H7 (cell line): ENCODE measurements around the gene FAM131A. TPM values are rescaled to one million over a fixed set of nuclear protein-coding genes. Genes with fewer than 3 reads are reported as not detected.

Experiments used
- DNase-seq: peaks from one replicate; pipeline ENCODE4 v3.0.0; 2012
- H3K27me3 ChIP-seq: 2 replicates; pipeline ENCODE4 v1.6.0; 2011; ENCODE audit warnings: mild to moderate bottlenecking, low read length; ENCODE audit not compliant: control insufficient read depth, insufficient read depth
- H3K36me3 ChIP-seq: replicated peaks from 2 replicates; pipeline ENCODE4 v1.5.1; 2011; ENCODE audit warnings: low read length; ENCODE audit not compliant: control insufficient read depth, insufficient read depth
- H3K4me3 ChIP-seq: 2 replicates; pipeline ENCODE4 v1.5.1; 2011; ENCODE audit warnings: low read depth, mild to moderate bottlenecking, control low read depth, low read length, moderate library complexity; ENCODE audit not compliant: insufficient read depth
- total RNA-seq: library from RNA; depleted of rRNA; stranded (reverse); fragments of >200 nt; shearing (Covaris generic); gene quantifications from 2 replicates; pipeline ENCODE4 v1.2.3, GENCODE V29; 2014

FAM131A gene
- total RNA-seq, 1 experiment from 2014 or later = 36.9 TPM

GRCh38 chr3:184341925-184342324 is 4.5 kb downstream of the FAM131A start:
- DNase-seq = no peak
- no peak overlapping the region for H3K4me3 ChIP-seq
- peaks cover 11% of the 10 kb centered on the region for H3K36me3 ChIP-seq
- H3K27me3 ChIP-seq = no peaks in the 10 kb centered on the region

GRCh38 chr3:184343200-184343876 is 5.9 kb downstream of the FAM131A start:
- H3K27me3 ChIP-seq = no peaks in the 10 kb centered on the region
- no peak for DNase-seq
- peaks cover 11% of the 10 kb centered on the region for H3K36me3 ChIP-seq
- no peak overlapping the region for H3K4me3 ChIP-seq

GRCh38 chr3:184344579-184345316 is 7.3 kb downstream of the FAM131A start:
- DNase-seq = peak; percentile 74
- Histone ChIP-seq H3K4me3 (no peak overlapping the region), H3K36me3 (peaks cover 11% of the 10 kb centered on the region), H3K27me3 (no peaks in the 10 kb centered on the region)

GRCh38 chr3:184345317-184346144 is 8.1 kb downstream of the FAM131A start:
- Histone ChIP-seq H3K4me3 (no peak overlapping the region), H3K36me3 (peaks cover 11% of the 10 kb centered on the region), H3K27me3 (no peaks in the 10 kb centered on the region)
- DNase-seq = peak; percentile 95

- H3K36me3 ChIP-seq = peaks cover 11% of the 10 kb centered on the region
- no peak overlapping the region for H3K4me3 ChIP-seq
- H3K27me3 ChIP-seq = no peaks in the 10 kb centered on the region
- DNase-seq = no peak
Measured at GRCh38 chr3:184346480-184347190, 9.2 kb downstream of the FAM131A start.

GRCh38 chr3:184347321-184348056 is 10.1 kb downstream of the FAM131A start:
- no peak overlapping the region for H3K4me3 ChIP-seq
- no peak for DNase-seq

GRCh38 chr3:184348057-184348382 is 10.6 kb downstream of the FAM131A start:
- no peak for DNase-seq
- Histone ChIP-seq H3K36me3 (peaks cover 11% of the 10 kb centered on the region), H3K4me3 (no peak overlapping the region), H3K27me3 (no peaks in the 10 kb centered on the region)

More at GRCh38 chr3:184347321-184348056, 10.1 kb downstream of the FAM131A start:
- no peaks in the 10 kb centered on the region for H3K27me3 ChIP-seq
- peaks cover 13% of the 10 kb centered on the region for H3K36me3 ChIP-seq

- H3K4me3 ChIP-seq = no peak overlapping the region
- H3K27me3 ChIP-seq = no peaks in the 10 kb centered on the region
- H3K36me3 ChIP-seq = peaks cover 14% of the 10 kb centered on the region
- DNase-seq = peak; percentile 29
Measured at GRCh38 chr3:184349563-184350470, 12.4 kb downstream of the FAM131A start.

GRCh38 chr3:184350618-184351017 is 13.2 kb downstream of the FAM131A start:
- Histone ChIP-seq H3K36me3 (peaks cover 19% of the 10 kb centered on the region), H3K27me3 (no peaks in the 10 kb centered on the region), H3K4me3 (no peak overlapping the region)
- DNase-seq = no peak

GRCh38 chr3:184351511-184352148 is 14.2 kb downstream of the FAM131A start:
- Histone ChIP-seq H3K36me3 (peaks cover 21% of the 10 kb centered on the region), H3K27me3 (no peaks in the 10 kb centered on the region), H3K4me3 (no peak overlapping the region)
- DNase-seq = peak; percentile 58

GRCh38 chr3:184352149-184352785 is 14.9 kb downstream of the FAM131A start:
- no peaks in the 10 kb centered on the region for H3K27me3 ChIP-seq
- no peak overlapping the region for H3K4me3 ChIP-seq
- DNase-seq = no peak
- peaks cover 21% of the 10 kb centered on the region for H3K36me3 ChIP-seq

- no peak for DNase-seq
- H3K27me3 ChIP-seq = no peaks in the 10 kb centered on the region
- H3K36me3 ChIP-seq = peaks cover 21% of the 10 kb centered on the region
- no peak overlapping the region for H3K4me3 ChIP-seq
Measured at GRCh38 chr3:184352897-184353545, 15.6 kb downstream of the FAM131A start.
